Left renal pelvis (tissue), 4 donors: ENCODE measurements around the gene COPB2. TPM values are rescaled to one million over a fixed set of nuclear protein-coding genes. Genes with fewer than 3 reads are reported as not detected.

Experiments
- DNase-seq, 4 donors: peaks; one replicate each; pipeline ENCODE4 v3.0.0-alpha.2; 2013; ENCODE audit warnings: low read depth in 4 of 4, low spot score in 3 of 4
- polyA plus RNA-seq, 4 donors: library from polyadenylated mRNA; unstranded; fragments of 120-200 nt; gene quantifications; one replicate each; pipeline ENCODE4 v1.2.1, GENCODE V29; 2013; ENCODE audit not compliant: insufficient read length in 4 of 4

COPB2 gene
- polyA plus RNA-seq, 4 donors, result 143 to 174 (median 169) TPM

- no peak for DNase-seq
Measured at GRCh38 chr3:139309880-139310279, 79.6 kb downstream of the COPB2 start.

- no peak for DNase-seq
Measured at GRCh38 chr3:139309061-139309591, 80.3 kb downstream of the COPB2 start.

GRCh38 chr3:139308560-139308959 lies 80.9 kb downstream of the COPB2 start:
- no peak for DNase-seq

- DNase-seq, result no peak
Measured at GRCh38 chr3:139307601-139308555, 81.6 kb downstream of the COPB2 start.

Other genes starting within 250 kb of the COPB2 start
- gene MRPS22, start 45.6 kb downstream of the COPB2 start, polyA plus RNA-seq, result 10 to 100 TPM; 46.4 to 64.7 (median 60.8) TPM
- under 1 TPM in 3 of 4 donors, not detected in 1; 0.48 to 0.96 (median 0.58) TPM for gene RBP2, start 86.9 kb upstream of the COPB2 start, polyA plus RNA-seq
- 100 to 1,000 TPM; 260 to 323 (median 292) TPM for gene RBP1, start 150.1 kb upstream of the COPB2 start, polyA plus RNA-seq